T-cell (primary cell): ENCODE measurements around the gene PARP3. TPM values are rescaled to one million over a fixed set of nuclear protein-coding genes. Genes with fewer than 3 reads are reported as not detected.

ENCODE experiments used
- ATAC-seq, 4 experiments: fragments of 200-7000 bp in 3 of 4; fragments of 150-1000 bp in 1 of 4; cut with Tn5 transposase; replicated peaks in 1 of 4; 1 replicate in 3 of 4; 2 replicates in 1 of 4; pipeline ENCODE4 v1.10.0; 2021; ENCODE audit warnings: moderate library complexity in 3 of 4, mild to moderate bottlenecking in 2 of 4, moderate number of reproducible peaks in 1 of 4
- CTCF ChIA-PET, 2 donors: fragments of 300-600 bp; sonication (Branson Sonifier 250); formaldehyde crosslinking; loops; one replicate each; lab custom pipeline; 2022; ENCODE audit warnings: antibody characterized with exemption in 2 of 2; lab: Charles Lee
- POLR2A ChIA-PET, 2 donors: fragments of 300-600 bp; sonication (Branson Sonifier 250); formaldehyde crosslinking; loops; one replicate each; lab custom pipeline; 2022; ENCODE audit warnings: antibody characterized with exemption in 2 of 2; lab: Charles Lee
- DNase-seq, 35 experiments: peaks; one replicate each; pipeline versions ENCODE4 v3.0.0 to v3.0.0-alpha.2; 2013 to 2023
- H3K27ac ChIP-seq: one replicate; pipeline ENCODE4 v1.5.1; 2013; ENCODE audit warnings: low read length
- H3K27me3 ChIP-seq, 2 experiments: replicated peaks in 1 of 2; 1 replicate in 1 of 2; 2 replicates in 1 of 2; pipeline versions ENCODE4 v1.6.1 to v1.7.0; 2013; ENCODE audit warnings: low read length in 1 of 2, mixed read lengths in 1 of 2; ENCODE audit not compliant: control insufficient read depth in 2 of 2, insufficient read depth in 2 of 2; ENCODE audit errors: extremely low read depth in 1 of 2
- H3K36me3 ChIP-seq, 2 donors: 1 replicate in 1 of 2; 2 replicates in 1 of 2; pipeline versions ENCODE4 v1.6.1 to v1.7.0; 2013; ENCODE audit warnings: low read length in 1 of 2; ENCODE audit not compliant: control insufficient read depth in 2 of 2, insufficient read depth in 1 of 2; ENCODE audit errors: extremely low read depth in 1 of 2
- H3K4me1 ChIP-seq, 2 experiments: 1 replicate in 1 of 2; 2 replicates in 1 of 2; pipeline versions ENCODE4 v1.6.1 to v1.7.0; 2013; ENCODE audit warnings: low read length in 2 of 2, mixed read lengths in 1 of 2; ENCODE audit not compliant: insufficient read depth in 2 of 2, control insufficient read depth in 1 of 2; ENCODE audit errors: extremely low read depth in 1 of 2
- H3K4me3 ChIP-seq, 2 donors: 1 replicate in 1 of 2; 2 replicates in 1 of 2; pipeline versions ENCODE4 v1.5.1 to v1.7.0; 2013; ENCODE audit warnings: mild to moderate bottlenecking in 2 of 2, low read length in 1 of 2, moderate library complexity in 1 of 2; ENCODE audit not compliant: control insufficient read depth in 1 of 2; ENCODE audit errors: extremely low read depth in 1 of 2
- H3K9me3 ChIP-seq: 2 replicates; pipeline ENCODE4 v1.7.0; 2013
- H3K27ac Mint-ChIP-seq, 2 donors: one replicate each; pipeline ENCODE4 v1.8.0; 2020 to 2021; ENCODE audit warnings: mild to moderate bottlenecking in 2 of 2, mixed read lengths in 2 of 2
- H3K27me3 Mint-ChIP-seq, 2 donors: one replicate each; pipeline ENCODE4 v1.8.0; 2021 to 2022; ENCODE audit warnings: mixed read lengths in 2 of 2
- H3K36me3 Mint-ChIP-seq: one replicate; pipeline ENCODE4 v1.8.0; 2021; ENCODE audit warnings: mixed read lengths
- H3K4me1 Mint-ChIP-seq, 3 donors: one replicate each; pipeline ENCODE4 v1.8.0; 2020 to 2022; ENCODE audit warnings: mixed read lengths in 3 of 3, mild to moderate bottlenecking in 1 of 3
- H3K4me3 Mint-ChIP-seq, 3 donors: one replicate each; pipeline ENCODE4 v1.8.0; 2020 to 2022; ENCODE audit warnings: mild to moderate bottlenecking in 3 of 3, mixed read lengths in 3 of 3, moderate library complexity in 3 of 3
- H3K9me3 Mint-ChIP-seq, 3 donors: one replicate each; pipeline ENCODE4 v1.8.0; 2020 to 2022; ENCODE audit warnings: mixed read lengths in 3 of 3
- WGBS: methylation state at CpG from one replicate; pipeline ENCODE4 v1.1.5; 2013; ENCODE audit warnings: missing lambda C conversion rate; ENCODE audit not compliant: insufficient coverage; 5-methylcytosine and 5-hydroxymethylcytosine counted together
- total RNA-seq, 35 experiments: library from RNA in 6 of 35; stranded (reverse) in 6 of 35; fragments of 120-200 nt in 1 of 35; gene quantifications; one replicate each; pipeline versions ENCODE4 v1.2.1 to v1.2.4 and lab custom pipeline; 2013 to 2026

Gene PARP3
- total RNA-seq, 5 donors from 2014 or later (not counting 1 experiment from before 2014, with no cell fraction given), result 8.7 to 16.3 (median 12.4) TPM

DNA sequence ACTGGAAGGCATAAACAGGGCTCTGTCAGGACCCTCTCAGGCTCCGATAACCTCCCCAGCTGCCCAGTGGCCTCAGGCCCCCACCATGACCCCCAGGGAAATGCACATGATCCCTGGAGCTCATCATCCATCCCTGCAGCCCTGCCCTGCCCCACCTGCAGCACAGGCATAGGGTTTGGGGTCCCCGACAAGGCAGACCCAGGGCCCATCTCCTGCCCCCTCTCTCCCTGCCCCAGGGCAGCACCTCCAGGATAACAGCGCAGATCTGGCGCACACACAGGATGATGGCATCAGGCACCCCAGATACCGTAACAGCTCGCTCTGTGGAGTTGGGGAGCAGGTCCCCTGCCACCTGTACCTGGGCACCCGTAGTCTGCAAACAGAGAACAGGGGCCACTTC is 17.5 kb downstream of the PARP3 start:
- POLR2A ChIA-PET, result no interaction called here
- CTCF ChIA-PET, result no interaction called here
- no peak overlapping the region for H3K27ac Mint-ChIP-seq
- H3K4me3 Mint-ChIP-seq, result no peak overlapping the region
- 97% methylated on average over 7 of the region's 7 CpGs for WGBS
- no peak for ATAC-seq
- peaks cover 6 to 7% (median 7%) of the 10 kb centered on the region in 3 donors for H3K4me1 Mint-ChIP-seq
- Histone ChIP-seq H3K4me3 (no peak overlapping the region), H3K36me3 (no peaks in the 10 kb centered on the region), H3K4me1 (peaks cover 2 to 20% of the 10 kb centered on the region in 2 experiments), H3K27ac (no peak overlapping the region), H3K27me3 (peaks cover 3 to 47% of the 10 kb centered on the region in 2 experiments), H3K9me3 (no peaks in the 10 kb centered on the region)
- no peaks in the 10 kb centered on the region for H3K9me3 Mint-ChIP-seq
- DNase-seq, result no peak
- peaks cover 22% of the 10 kb centered on the region for H3K36me3 Mint-ChIP-seq
- H3K27me3 Mint-ChIP-seq, result peaks cover 0 to 20% of the 10 kb centered on the region in 2 donors

DNA sequence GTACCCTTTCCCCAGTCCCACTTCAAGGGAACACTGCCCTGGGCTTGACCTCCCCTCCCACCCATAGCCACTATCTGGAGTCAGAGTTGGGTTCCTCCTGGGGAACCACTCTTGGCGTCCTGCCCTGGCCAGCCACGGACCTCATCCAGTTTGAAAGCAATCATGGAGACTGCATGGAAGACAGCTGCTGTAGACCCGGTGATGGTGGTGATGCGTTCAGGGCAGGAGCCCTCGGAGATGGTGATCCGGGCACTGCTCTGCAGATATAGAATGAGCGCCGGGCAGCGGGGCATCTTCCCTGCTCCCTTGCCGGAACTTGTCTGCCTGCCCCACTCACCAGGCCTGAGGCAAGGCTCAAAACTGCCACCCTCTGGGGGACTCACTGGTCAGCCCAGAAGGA is 18.2 kb downstream of the PARP3 start:
- no peak for ATAC-seq

DNA sequence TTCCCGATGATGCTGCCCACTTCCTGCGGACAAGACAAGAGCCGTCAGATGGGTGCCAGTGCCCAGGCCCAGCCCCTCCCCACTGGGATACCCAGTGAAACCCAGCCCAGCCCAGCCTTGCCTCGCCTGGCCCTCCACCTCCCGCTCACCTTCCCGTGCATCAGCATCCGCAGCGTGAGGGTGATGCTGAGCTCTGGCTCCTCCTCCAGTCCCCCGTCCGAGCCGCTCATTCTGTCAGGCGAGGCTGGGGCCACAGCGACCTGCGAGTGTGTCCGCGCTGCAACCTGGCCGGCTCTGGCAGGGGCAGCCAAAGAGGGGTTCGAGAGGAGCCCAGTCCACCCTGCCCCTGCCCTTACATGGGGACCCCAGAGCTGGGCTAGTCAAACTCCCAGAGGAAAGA is 18.8 kb downstream of the PARP3 start:
- POLR2A ChIA-PET, result no interaction called here
- H3K27me3 Mint-ChIP-seq, result peaks cover 0 to 14% of the 10 kb centered on the region in 2 donors
- H3K27me3 ChIP-seq, result peaks cover 0 to 38% of the 10 kb centered on the region in 2 experiments
- H3K27ac ChIP-seq, result no peak overlapping the region
- H3K4me3 Mint-ChIP-seq, result no peak overlapping the region
- no peak overlapping the region for H3K27ac Mint-ChIP-seq
- H3K9me3 Mint-ChIP-seq, result no peaks in the 10 kb centered on the region
- H3K4me3 ChIP-seq, result no peak overlapping the region
- CTCF ChIA-PET, result no interaction called here
- H3K4me1 ChIP-seq, result peaks cover 2 to 19% of the 10 kb centered on the region in 2 experiments
- no peak for ATAC-seq
- no peaks in the 10 kb centered on the region for H3K36me3 ChIP-seq
- H3K36me3 Mint-ChIP-seq, result peaks cover 22% of the 10 kb centered on the region
- no peak for DNase-seq
- H3K4me1 Mint-ChIP-seq, result peaks cover 11 to 21% (median 15%) of the 10 kb centered on the region in 3 donors
- H3K9me3 ChIP-seq, result no peaks in the 10 kb centered on the region
- WGBS, result 88% methylated on average over 18 of the region's 18 CpGs

More for the DNA sequence above, 18.2 kb downstream of the PARP3 start:
- Histone ChIP-seq H3K9me3 (no peaks in the 10 kb centered on the region), H3K4me1 (peaks cover 2 to 16% of the 10 kb centered on the region in 2 experiments), H3K36me3 (no peaks in the 10 kb centered on the region), H3K4me3 (no peak overlapping the region), H3K27me3 (peaks cover 0 to 39% of the 10 kb centered on the region in 2 experiments), H3K27ac (no peak overlapping the region)
- CTCF ChIA-PET, result no interaction called here
- DNase-seq, result no peak
- Mint-ChIP-seq H3K36me3 (peaks cover 22% of the 10 kb centered on the region), H3K27me3 (peaks cover 0 to 14% of the 10 kb centered on the region in 2 donors), H3K4me1 (peaks cover 10 to 15% (median 10%) of the 10 kb centered on the region in 3 donors), H3K27ac (no peak overlapping the region), H3K9me3 (no peaks in the 10 kb centered on the region), H3K4me3 (no peak overlapping the region)
- WGBS, result 97% methylated on average over 7 of the region's 10 CpGs
- POLR2A ChIA-PET, result no interaction called here

DNA sequence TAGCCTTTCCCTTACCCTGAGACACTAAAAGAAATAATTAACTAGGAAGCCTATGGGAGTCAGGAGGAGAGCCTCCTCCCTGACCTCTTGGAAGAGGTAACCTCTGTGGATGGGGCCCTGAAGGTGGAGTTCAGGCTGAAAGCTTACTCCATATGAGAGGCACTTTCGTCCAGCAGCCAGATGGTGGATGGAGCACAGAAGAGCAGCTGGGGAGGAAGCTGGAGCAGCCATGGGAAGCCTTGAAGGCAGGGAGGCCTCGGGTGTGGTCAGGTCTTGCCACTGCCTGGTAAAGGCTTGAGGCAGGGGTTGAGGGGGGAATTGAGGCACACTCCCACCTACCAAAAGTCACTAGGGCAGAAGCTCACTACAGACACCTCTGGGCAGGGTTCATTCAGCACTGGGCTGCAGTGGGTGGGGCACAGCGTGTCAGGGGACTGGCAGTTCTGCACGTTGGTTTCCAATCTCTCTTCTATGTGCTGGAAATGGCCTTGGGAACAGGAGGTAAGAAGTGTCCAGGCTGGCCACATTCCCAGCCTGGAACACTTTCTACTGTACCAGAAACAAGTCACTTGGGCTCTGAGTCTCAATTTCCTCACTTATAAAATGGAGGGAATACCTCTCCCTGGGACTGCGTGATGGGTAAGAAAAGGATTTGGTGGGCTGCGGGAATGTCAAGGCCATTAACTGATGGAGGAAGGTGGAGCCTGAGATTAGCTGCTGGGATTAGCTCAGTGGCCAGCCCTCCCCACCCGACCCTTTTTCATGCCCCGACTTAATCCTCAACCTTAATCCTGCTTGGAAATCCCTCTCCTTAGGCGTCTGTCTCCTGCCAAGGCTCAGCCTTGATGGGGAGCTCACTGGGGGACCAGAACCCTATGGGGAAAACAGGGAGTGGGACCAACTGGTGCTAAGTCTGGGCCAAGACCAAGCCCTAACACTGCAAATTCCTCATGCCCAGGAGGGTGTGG is 19.7 kb downstream of the PARP3 start:
- Histone ChIP-seq H3K4me1 (peaks cover 4 to 21% of the 10 kb centered on the region in 2 experiments), H3K36me3 (no peaks in the 10 kb centered on the region), H3K27ac (no peak overlapping the region), H3K27me3 (peaks cover 0 to 32% of the 10 kb centered on the region in 2 experiments), H3K4me3 (no peak overlapping the region), H3K9me3 (no peaks in the 10 kb centered on the region)
- H3K36me3 Mint-ChIP-seq, result peaks cover 22% of the 10 kb centered on the region
- ChIA-PET CTCF (no interaction called here), POLR2A (no interaction called here)
- no peak overlapping the region for H3K27ac Mint-ChIP-seq
- no peak overlapping the region for H3K4me3 Mint-ChIP-seq
- DNase-seq, result no peak
- H3K9me3 Mint-ChIP-seq, result no peaks in the 10 kb centered on the region
- no peak for ATAC-seq
- H3K4me1 Mint-ChIP-seq, result peaks cover 9 to 23% (median 16%) of the 10 kb centered on the region in 3 donors
- peaks cover 0 to 9% of the 10 kb centered on the region in 2 donors for H3K27me3 Mint-ChIP-seq
- 86% methylated on average over 1 of the region's 9 CpGs for WGBS

DNA sequence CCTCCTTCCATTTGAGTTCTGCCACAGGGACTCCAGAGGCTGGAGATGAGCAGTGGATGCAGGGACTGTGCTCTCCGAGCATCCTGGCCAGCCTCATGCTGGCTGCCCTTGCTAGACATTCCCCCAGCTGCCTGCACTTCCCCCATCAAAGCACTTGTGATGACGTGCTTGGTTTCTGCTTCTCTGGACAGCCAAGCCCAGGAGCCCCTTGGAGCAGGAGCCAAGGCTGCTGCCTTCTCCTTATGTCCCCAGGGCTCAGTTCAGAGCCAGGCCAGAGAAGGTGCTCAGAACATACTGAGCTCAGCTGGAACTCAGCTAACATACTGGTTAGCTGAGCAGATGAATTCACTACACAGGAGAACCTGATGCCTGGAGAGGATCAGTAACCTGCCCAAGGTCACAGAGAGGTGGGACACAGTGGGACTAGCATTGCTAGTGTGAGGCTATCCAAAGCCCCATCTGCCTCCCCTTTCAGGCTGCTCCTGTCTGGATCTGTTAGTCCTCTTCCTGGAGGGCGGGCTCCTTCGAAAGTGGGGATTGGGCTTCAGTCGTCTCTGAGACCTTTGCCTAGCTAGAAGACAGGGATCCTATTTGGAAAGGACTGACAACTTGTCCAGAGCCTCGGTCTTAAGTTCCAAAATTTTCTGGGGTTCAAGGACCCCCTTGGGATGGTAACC is 20.8 kb downstream of the PARP3 start:
- Mint-ChIP-seq H3K9me3 (no peaks in the 10 kb centered on the region), H3K36me3 (peaks cover 22% of the 10 kb centered on the region), H3K4me3 (no peak overlapping the region), H3K27me3 (peaks cover 0 to 5% of the 10 kb centered on the region in 2 donors), H3K4me1 (peaks cover 11 to 24% (median 18%) of the 10 kb centered on the region in 3 donors), H3K27ac (no peak overlapping the region)
- H3K27me3 ChIP-seq, result peaks cover 0 to 21% of the 10 kb centered on the region in 2 experiments
- no peak for DNase-seq
- H3K36me3 ChIP-seq, result no peaks in the 10 kb centered on the region
- no peaks in the 10 kb centered on the region for H3K9me3 ChIP-seq
- POLR2A ChIA-PET, result no interaction called here
- peaks cover 4 to 21% of the 10 kb centered on the region in 2 experiments for H3K4me1 ChIP-seq
- CTCF ChIA-PET, result no interaction called here
- H3K27ac ChIP-seq, result no peak overlapping the region
- WGBS, result 88% methylated on average over 2 of the region's 6 CpGs
- no peak for ATAC-seq
- no peak overlapping the region for H3K4me3 ChIP-seq

DNA sequence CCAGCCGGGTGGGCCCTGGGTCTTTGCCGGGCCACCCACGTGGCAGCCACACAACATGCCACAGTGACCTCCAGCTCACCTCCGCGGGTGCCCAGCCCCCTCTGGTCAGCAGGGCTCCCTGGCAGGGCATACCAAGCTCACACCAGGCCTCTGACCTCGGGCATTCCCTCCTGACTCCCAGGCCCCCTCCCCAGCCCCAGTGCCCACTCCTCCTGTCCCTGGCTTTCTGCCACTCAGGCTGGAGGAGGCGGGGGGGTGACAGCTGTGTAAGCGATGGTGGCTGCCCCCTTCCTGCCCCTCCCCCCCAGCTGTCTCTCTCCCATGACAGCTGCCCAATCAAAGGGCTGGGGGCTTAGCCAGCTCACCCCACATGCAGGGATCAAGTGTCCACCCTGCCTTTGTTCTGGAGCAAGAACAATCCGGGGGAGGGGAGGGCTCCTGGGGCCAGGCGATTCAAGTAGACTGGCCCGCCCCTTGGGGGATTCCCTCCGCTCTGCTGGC is 21.8 kb downstream of the PARP3 start:
- no peak overlapping the region for H3K27ac ChIP-seq
- Mint-ChIP-seq H3K4me1 (peaks cover 20 to 34% (median 26%) of the 10 kb centered on the region in 3 donors), H3K36me3 (peaks cover 14% of the 10 kb centered on the region), H3K27me3 (no peaks in the 10 kb centered on the region), H3K27ac (no peak overlapping the region), H3K9me3 (no peaks in the 10 kb centered on the region), H3K4me3 (no peak overlapping the region)
- 88% methylated on average over 10 of the region's 12 CpGs for WGBS
- no peak for DNase-seq
- no peak for ATAC-seq
- peaks cover 0 to 12% of the 10 kb centered on the region in 2 experiments for H3K27me3 ChIP-seq
- peaks cover 4 to 31% of the 10 kb centered on the region in 2 experiments for H3K4me1 ChIP-seq
- no peaks in the 10 kb centered on the region for H3K9me3 ChIP-seq
- no peaks in the 10 kb centered on the region for H3K36me3 ChIP-seq
- no peak overlapping the region for H3K4me3 ChIP-seq
- CTCF ChIA-PET, result interaction anchor here in 1 of 2 donors (1.4 kb wide), 1 partner anchor 21 kb away, joined by 4 read pairs; no protein-coding TSS in a partner anchor
- POLR2A ChIA-PET, result no interaction called here
